ENCODE results near the gene RAP1GAP2.

The RAP1GAP2 gene

DNA sequence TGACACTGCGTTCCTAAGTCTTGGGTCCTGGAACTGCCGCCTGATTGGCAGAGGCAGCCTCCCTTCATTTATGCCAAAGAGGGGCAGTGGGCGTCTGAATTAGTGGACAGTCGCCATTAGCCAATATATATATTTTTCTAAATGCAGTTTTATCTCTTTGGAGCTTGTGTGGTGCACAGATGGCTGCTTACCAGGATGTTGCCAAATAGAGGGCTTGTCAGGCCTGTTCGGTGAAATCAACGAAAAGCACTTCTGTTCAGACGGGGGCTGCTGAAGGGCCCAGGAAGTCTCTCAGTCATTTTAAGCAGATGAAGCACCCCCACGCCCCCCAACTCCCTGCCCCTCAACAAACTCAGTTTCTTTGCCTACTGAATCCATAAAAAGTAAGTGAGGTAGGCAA lies 66.0 kb downstream of the RAP1GAP2 start:
- FAIRE-seq (no peak), DNase-seq (ENCODE audit: insufficient read length, low spot score) (no peak)
- TF ChIP-seq CTCF (IDR thresholded peaks at IDR 0.05; ENCODE audit: insufficient read depth, missing control alignments), result no peak

DNA sequence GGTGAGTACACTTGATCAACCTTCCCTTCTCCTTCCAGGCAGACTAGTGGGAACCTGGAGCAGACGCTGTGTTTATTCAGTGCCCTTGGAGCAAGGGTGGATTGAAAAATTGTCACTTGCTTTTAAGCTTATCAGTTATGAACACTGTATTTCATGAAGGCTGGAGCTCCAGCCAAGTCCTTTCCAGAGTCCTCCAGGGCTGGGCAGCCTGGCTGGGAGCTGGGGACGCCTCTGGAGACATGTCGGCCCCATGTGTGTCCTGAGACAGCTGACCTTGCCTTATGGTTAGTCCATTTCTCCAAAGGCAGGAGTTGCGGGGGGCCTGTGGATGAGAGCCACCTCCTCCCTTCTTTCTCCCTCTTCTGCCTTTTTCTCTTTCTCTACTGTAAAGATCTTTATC lies 67.0 kb downstream of the RAP1GAP2 start:
- DNase-seq (ENCODE audit: insufficient read length, low spot score), result no peak
- FAIRE-seq, result no peak
- TF ChIP-seq CTCF (IDR thresholded peaks at IDR 0.05; ENCODE audit: insufficient read depth, missing control alignments), result no peak

DNA sequence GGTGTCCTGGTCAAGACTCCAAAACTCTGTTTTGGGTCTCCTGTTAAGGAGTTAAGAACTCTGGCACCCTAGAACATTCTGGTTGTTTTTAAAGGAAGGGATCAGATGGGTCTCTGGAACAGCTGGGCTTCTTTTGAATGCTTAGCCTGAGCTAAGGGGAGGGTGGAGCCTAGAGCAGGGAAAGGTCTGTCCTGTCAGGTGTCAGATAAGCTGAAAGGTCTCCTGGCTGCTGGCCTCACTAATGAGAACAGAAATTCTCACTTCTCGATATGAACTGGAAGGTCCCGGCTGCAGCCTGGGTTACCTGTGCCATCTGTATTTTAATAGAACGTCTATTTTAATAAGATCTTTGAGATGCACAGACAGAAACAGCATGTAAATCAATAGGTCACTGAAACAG lies 69.0 kb downstream of the RAP1GAP2 start:
- FAIRE-seq (no peak), DNase-seq (ENCODE audit: insufficient read length, low spot score) (no peak)
- no peak for TF ChIP-seq CTCF (IDR thresholded peaks at IDR 0.05; ENCODE audit: insufficient read depth, missing control alignments)

- FAIRE-seq (no peak), DNase-seq (ENCODE audit: insufficient read length, low spot score) (no peak)
- TF ChIP-seq CTCF (IDR thresholded peaks at IDR 0.05; ENCODE audit: insufficient read depth, missing control alignments), result no peak
Measured at GRCh38 chr17:2867441-2868424, 71.5 kb downstream of the RAP1GAP2 start.

- FAIRE-seq (no peak), DNase-seq (ENCODE audit: insufficient read length, low spot score) (no peak)
- no peak for TF ChIP-seq CTCF (IDR thresholded peaks at IDR 0.05; ENCODE audit: insufficient read depth, missing control alignments)
Measured at GRCh38 chr17:2869604-2870003, 73.4 kb downstream of the RAP1GAP2 start.

DNA sequence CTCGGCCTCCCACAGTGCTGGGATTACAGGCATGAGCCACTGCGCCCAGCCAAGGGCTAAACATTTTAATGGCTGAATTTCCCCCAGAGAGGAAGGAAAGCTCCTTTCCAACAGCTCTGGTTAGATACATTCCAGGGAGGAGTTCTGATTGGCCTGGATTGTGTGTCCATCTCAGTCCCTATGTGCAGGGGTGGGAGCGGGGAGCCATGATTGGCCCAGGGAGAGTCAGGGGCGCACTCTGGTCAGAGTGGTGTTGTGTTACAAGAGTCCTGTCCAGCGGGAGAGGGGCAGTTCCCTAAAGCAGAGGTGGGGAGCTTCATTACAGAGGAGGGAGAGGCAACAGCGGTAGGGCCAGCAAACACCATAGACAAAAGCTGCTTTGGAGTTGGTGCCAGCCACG lies 75.0 kb downstream of the RAP1GAP2 start:
- FAIRE-seq, result no peak
- DNase-seq (ENCODE audit: insufficient read length, low spot score), result no peak
- TF ChIP-seq CTCF (IDR thresholded peaks at IDR 0.05; ENCODE audit: insufficient read depth, missing control alignments), result no peak

GRCh38 chr17:2871720-2872119 lies 75.5 kb downstream of the RAP1GAP2 start:
- no peak for FAIRE-seq
- no peak for DNase-seq (ENCODE audit: insufficient read length, low spot score)
- no peak for TF ChIP-seq CTCF (IDR thresholded peaks at IDR 0.05; ENCODE audit: insufficient read depth, missing control alignments)
